ENCODE data around the gene GID8. TPM values are rescaled to one million over a fixed set of nuclear protein-coding genes. Genes with fewer than 3 reads are reported as not detected.

GID8 gene
- total RNA-seq, 1 experiment from 2014 or later, result 35.6 TPM

- Histone ChIP-seq H2AFZ (ENCODE audit: low read depth, low read length, poor library complexity, severe bottlenecking) (no peak overlapping the region), H3K79me2 (ENCODE audit: insufficient read depth, low read length) (peaks cover 28% of the 10 kb centered on the region), H3K9me2 (ENCODE audit: insufficient read depth) (no peaks in the 10 kb centered on the region), H3K4me3 (replicated peaks in 1 of 2; ENCODE audit: low read depth in 1 of 2, low read length in 2 of 2) (no peak overlapping the region), H3K4me2 (ENCODE audit: low read length) (no peak overlapping the region), H3K27ac (ENCODE audit: low read depth, low read length) (no peak overlapping the region), H3K9ac (ENCODE audit: low read length) (no peak overlapping the region), H3K9me3 (ENCODE audit: control insufficient read depth in 1 of 2, insufficient read depth in 1 of 2, low read depth in 1 of 2, low read length in 2 of 2) (peaks cover 0 to 6% of the 10 kb centered on the region in 2 experiments; a peak in 1 of 4 replicates), H4K20me1 (ENCODE audit: insufficient read depth) (no peaks in the 10 kb centered on the region), H3K4me1 (ENCODE audit: control insufficient read depth in 1 of 2, insufficient read depth in 2 of 2, low read length in 2 of 2) (no peaks in the 10 kb centered on the region), H3K27me3 (ENCODE audit: insufficient read depth, low read length) (no peaks in the 10 kb centered on the region), H3K36me3 (ENCODE audit: control insufficient read depth in 1 of 2, insufficient read depth in 2 of 2, low read length in 2 of 2) (peaks cover 49 to 65% of the 10 kb centered on the region in 2 experiments)
- POLR2A ChIA-PET, result no interaction called here
- no TSS peak for BruUV-seq (replicated peaks)
- ATAC-seq, result no peak
- intact Hi-C loops (cut with micrococcal nuclease), result no loop called here
- TF ChIP-seq EZH2 (IDR thresholded peaks at IDR 0.05) (no peak), MAX (IDR thresholded peaks at IDR 0.05) (no peak), ZNF274 (IDR thresholded peaks at IDR 0.05; ENCODE audit: low read depth, low read length) (no peak), ZFX (IDR thresholded peaks at IDR 0.05) (no peak), SRF (IDR thresholded peaks at IDR 0.05; ENCODE audit: low read depth) (no peak), SIN3A (IDR thresholded peaks at IDR 0.05; ENCODE audit: low read depth) (no peak), TCF7L2 (IDR thresholded peaks at IDR 0.05; ENCODE audit: borderline replicate concordance, extremely low read depth, insufficient read depth, insufficient read length) (no peak), ATF3 (IDR thresholded peaks at IDR 0.05) (no peak), ELF1 (IDR thresholded peaks at IDR 0.05; ENCODE audit: borderline replicate concordance, low read depth) (no peak), SP1 (IDR thresholded peaks at IDR 0.05; ENCODE audit: low read depth) (no peak), CEBPB (IDR thresholded peaks at IDR 0.05; ENCODE audit: low read depth) (no peak), EGR1 (IDR thresholded peaks at IDR 0.05; ENCODE audit: low read depth) (no peak)
- RAD21 ChIA-PET (ENCODE audit: low non-redundant PET in 1 of 2, low total read pairs in 2 of 2, uncharacterized antibody in 2 of 2, unreplicated experiment in 2 of 2), result no interaction called here
- DNase-seq (ENCODE audit: low read depth, low spot score), result no peak
- CTCF ChIA-PET, result no interaction called here
These were observed 7.9 kb downstream of the GID8 start for GRCh38 chr20:62945771-62946339.

GRCh38 chr20:62946918-62947317 lies 9.0 kb downstream of the GID8 start:
- no peak overlapping the region for H3K9ac ChIP-seq (ENCODE audit: low read length)
- DNase-seq (ENCODE audit: low read depth, low spot score) (no peak), ATAC-seq (no peak)
- peaks cover 17% of the 10 kb centered on the region for H3K79me2 ChIP-seq (ENCODE audit: insufficient read depth, low read length)
- BruUV-seq (replicated peaks), result no TSS peak
- no peak overlapping the region for H2AFZ ChIP-seq (ENCODE audit: low read depth, low read length, poor library complexity, severe bottlenecking)
- H3K27me3 ChIP-seq (ENCODE audit: insufficient read depth, low read length), result no peaks in the 10 kb centered on the region
- H3K9me3 ChIP-seq (ENCODE audit: control insufficient read depth in 1 of 2, insufficient read depth in 1 of 2, low read depth in 1 of 2, low read length in 2 of 2), result peaks cover 0 to 6% of the 10 kb centered on the region in 2 experiments; a peak in 1 of 4 replicates
- H3K36me3 ChIP-seq (ENCODE audit: control insufficient read depth in 1 of 2, insufficient read depth in 2 of 2, low read length in 2 of 2), result peaks cover 45 to 65% of the 10 kb centered on the region in 2 experiments
- no peak overlapping the region for H3K4me2 ChIP-seq (ENCODE audit: low read length)
- POLR2A ChIA-PET, result no interaction called here
- H3K9me2 ChIP-seq (ENCODE audit: insufficient read depth), result no peaks in the 10 kb centered on the region
- intact Hi-C loops (cut with micrococcal nuclease), result no loop called here
- TF ChIP-seq JUND (IDR thresholded peaks at IDR 0.05), result no peak
- TF ChIP-seq CEBPB (IDR thresholded peaks at IDR 0.05; ENCODE audit: low read depth), result no peak
- TF ChIP-seq POLR2A (IDR thresholded peaks at IDR 0.05; ENCODE audit: borderline replicate concordance, extremely low read depth, insufficient read depth, insufficient read length), result no peak
- CTCF ChIA-PET, result no interaction called here
- no peak overlapping the region for H3K4me3 ChIP-seq (replicated peaks in 1 of 2; ENCODE audit: low read depth in 1 of 2, low read length in 2 of 2)
- peaks cover 6 to 7% of the 10 kb centered on the region in 2 experiments for H3K4me1 ChIP-seq (ENCODE audit: control insufficient read depth in 1 of 2, insufficient read depth in 2 of 2, low read length in 2 of 2)
- RAD21 ChIA-PET (ENCODE audit: low non-redundant PET in 1 of 2, low total read pairs in 2 of 2, uncharacterized antibody in 2 of 2, unreplicated experiment in 2 of 2), result no interaction called here
- H3K27ac ChIP-seq (ENCODE audit: low read depth, low read length), result no peak overlapping the region
- no peaks in the 10 kb centered on the region for H4K20me1 ChIP-seq (ENCODE audit: insufficient read depth)
